GM19239 (cell line): ENCODE results near the gene JAKMIP1.

Source experiments
- DNase-seq: peaks from one replicate; pipeline ENCODE4 v3.0.0; 2011; ENCODE audit warnings: low spot score; ENCODE audit not compliant: insufficient read length
- FAIRE-seq: peaks from 2 replicates; lab custom pipeline; 2011; peaks lifted over from hg19 to GRCh38; lab: Jason Lieb, UNC

The JAKMIP1 gene

GRCh38 chr4:6183740-6184139, 16.6 kb downstream of the JAKMIP1 start:
- FAIRE-seq (peak; percentile 84), DNase-seq (no peak)

GRCh38 chr4:6182376-6183280, 17.7 kb downstream of the JAKMIP1 start:
- peak; percentile 35 for FAIRE-seq

GRCh38 chr4:6180841-6181631, 19.3 kb downstream of the JAKMIP1 start:
- FAIRE-seq (peak; percentile 97), DNase-seq (no peak)

More at GRCh38 chr4:6182376-6183280, 17.7 kb downstream of the JAKMIP1 start:
- no peak for DNase-seq

GRCh38 chr4:6179362-6179761, 21.0 kb downstream of the JAKMIP1 start:
- FAIRE-seq (no peak), DNase-seq (no peak)

- no peak for FAIRE-seq
Measured at GRCh38 chr4:6178757-6179156, 21.6 kb downstream of the JAKMIP1 start.

GRCh38 chr4:6177587-6178197, 22.7 kb downstream of the JAKMIP1 start:
- DNase-seq (no peak), FAIRE-seq (peak; percentile 47)

More at GRCh38 chr4:6178757-6179156, 21.6 kb downstream of the JAKMIP1 start:
- DNase-seq: no peak

- DNase-seq (no peak), FAIRE-seq (no peak)
Measured at GRCh38 chr4:6175426-6175825, 24.9 kb downstream of the JAKMIP1 start.

- FAIRE-seq (no peak), DNase-seq (no peak)
Measured at GRCh38 chr4:6172927-6173200, 27.5 kb downstream of the JAKMIP1 start.

GRCh38 chr4:6172093-6172926, 28.0 kb downstream of the JAKMIP1 start:
- DNase-seq: no peak
- no peak for FAIRE-seq

- no peak for FAIRE-seq
- DNase-seq: no peak
Measured at GRCh38 chr4:6169239-6169638, 31.1 kb downstream of the JAKMIP1 start.

GRCh38 chr4:6165766-6166165, 34.6 kb downstream of the JAKMIP1 start:
- no peak for FAIRE-seq

GRCh38 chr4:6162885-6163284, 37.5 kb downstream of the JAKMIP1 start:
- FAIRE-seq: no peak
- no peak for DNase-seq

More at GRCh38 chr4:6165766-6166165, 34.6 kb downstream of the JAKMIP1 start:
- no peak for DNase-seq

GRCh38 chr4:6161921-6162464, 38.4 kb downstream of the JAKMIP1 start:
- DNase-seq: no peak
- FAIRE-seq: no peak

GRCh38 chr4:6160536-6160935, 39.8 kb downstream of the JAKMIP1 start:
- DNase-seq (no peak), FAIRE-seq (no peak)

- FAIRE-seq (no peak), DNase-seq (no peak)
Measured at GRCh38 chr4:6157926-6158325, 42.4 kb downstream of the JAKMIP1 start.

- no peak for DNase-seq
Measured at GRCh38 chr4:6155996-6156750, 44.2 kb downstream of the JAKMIP1 start.

GRCh38 chr4:6154875-6155274, 45.5 kb downstream of the JAKMIP1 start:
- no peak for DNase-seq

More at GRCh38 chr4:6155996-6156750, 44.2 kb downstream of the JAKMIP1 start:
- no peak for FAIRE-seq

GRCh38 chr4:6153874-6154273, 46.5 kb downstream of the JAKMIP1 start:
- DNase-seq (no peak), FAIRE-seq (no peak)

More at GRCh38 chr4:6154875-6155274, 45.5 kb downstream of the JAKMIP1 start:
- no peak for FAIRE-seq
